ENCODE results near the gene ARRDC3.

ARRDC3 gene

GRCh38 chr5:91384671-91385430, 1.7 kb upstream of the ARRDC3 start:
- DNase-seq, result peak; percentile 93

GRCh38 chr5:91383956-91384300, 811 bp upstream of the ARRDC3 start:
- DNase-seq, result peak; percentile 25

- peak; percentile 51 for DNase-seq
These were observed 539 bp downstream of the ARRDC3 start for GRCh38 chr5:91382530-91383026.

- peak; percentile 70 for DNase-seq
These were observed 1.2 kb downstream of the ARRDC3 start for GRCh38 chr5:91381774-91382359.

GRCh38 chr5:91381239-91381773, 1.8 kb downstream of the ARRDC3 start:
- no peak for DNase-seq

- peak; percentile 83 for DNase-seq
These were observed 2.5 kb downstream of the ARRDC3 start for GRCh38 chr5:91380491-91381238.

- DNase-seq, result peak; percentile 94
These were observed 3.1 kb downstream of the ARRDC3 start for GRCh38 chr5:91379914-91380490.

GRCh38 chr5:91379246-91379913, 3.7 kb downstream of the ARRDC3 start:
- DNase-seq, result no peak

- no peak for DNase-seq
These were observed 4.3 kb downstream of the ARRDC3 start for GRCh38 chr5:91378752-91379211.

- no peak for DNase-seq
These were observed 8.1 kb downstream of the ARRDC3 start for GRCh38 chr5:91374893-91375520.

GRCh38 chr5:91373600-91373999, 9.5 kb downstream of the ARRDC3 start:
- DNase-seq, result no peak

- no peak for DNase-seq
These were observed 10.1 kb downstream of the ARRDC3 start for GRCh38 chr5:91373006-91373405.

- no peak for DNase-seq
These were observed 13.6 kb downstream of the ARRDC3 start for GRCh38 chr5:91369480-91369879.

GRCh38 chr5:91367908-91368648, 15.0 kb downstream of the ARRDC3 start:
- no peak for DNase-seq

- DNase-seq, result no peak
These were observed 15.8 kb downstream of the ARRDC3 start for GRCh38 chr5:91367344-91367743.

GRCh38 chr5:91366551-91366950, 16.6 kb downstream of the ARRDC3 start:
- no peak for DNase-seq

- DNase-seq, result no peak
These were observed 17.6 kb downstream of the ARRDC3 start for GRCh38 chr5:91365498-91365897.

GRCh38 chr5:91362935-91363334, 20.2 kb downstream of the ARRDC3 start:
- DNase-seq, result no peak

- DNase-seq, result no peak
These were observed 21.3 kb downstream of the ARRDC3 start for GRCh38 chr5:91361790-91362189.

- peak; percentile 31 for DNase-seq
These were observed 21.9 kb downstream of the ARRDC3 start for GRCh38 chr5:91361055-91361701.
